ENCODE measurements around the gene EFTUD2.

Gene EFTUD2

DNA sequence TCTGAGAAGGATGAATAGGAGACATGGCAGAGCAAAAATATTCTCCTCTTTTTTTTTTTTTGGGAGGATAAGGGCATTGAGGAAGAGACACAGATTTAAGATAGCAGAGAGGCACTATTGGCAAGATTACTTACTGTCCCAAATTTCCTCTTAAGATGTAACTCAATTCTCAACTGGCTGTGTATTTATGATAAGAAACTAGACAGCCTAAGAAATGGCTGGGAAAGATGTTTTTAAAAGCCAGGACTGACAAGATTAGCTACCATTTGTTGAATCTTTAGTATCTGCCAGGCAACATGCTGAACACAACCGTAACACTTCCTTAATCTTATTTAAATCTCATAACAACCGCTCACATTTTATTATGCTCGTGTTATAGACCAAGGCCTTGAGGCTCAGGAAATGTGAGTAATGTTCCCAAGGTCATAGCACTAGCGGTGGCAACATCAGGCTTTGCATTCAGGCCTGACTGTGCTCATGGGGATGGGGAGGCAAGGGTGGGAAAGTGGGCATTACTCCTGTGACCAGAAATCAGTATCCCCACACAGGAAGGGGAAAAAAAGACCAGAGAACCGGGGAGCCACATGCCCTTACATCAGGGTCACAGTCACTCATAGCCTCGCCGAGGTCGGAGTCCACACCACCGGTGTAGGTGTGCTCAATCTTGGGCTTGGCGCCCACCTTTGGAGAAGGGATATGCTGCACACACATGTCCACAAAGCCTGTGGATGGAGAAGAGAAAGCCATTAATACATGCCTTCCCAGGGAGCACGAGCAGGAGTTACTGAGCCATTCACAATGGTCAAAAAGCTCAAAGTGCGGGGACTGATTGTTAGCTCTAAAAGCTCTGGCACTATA is 36.0 kb downstream of the EFTUD2 start:
- Histone ChIP-seq H3K36me3 (ENCODE audit: low read depth) (peaks cover 95% of the 10 kb centered on the region), H3K4me1 (ENCODE audit: insufficient read depth, poor library complexity, severe bottlenecking) (no peaks in the 10 kb centered on the region), H3K27ac (ENCODE audit: poor library complexity, severe bottlenecking) (no peak overlapping the region), H3K27me3 (ENCODE audit: insufficient read depth, poor library complexity, severe bottlenecking) (no peaks in the 10 kb centered on the region), H3K9me3 (ENCODE audit: severe bottlenecking) (no peaks in the 10 kb centered on the region), H3K4me3 (ENCODE audit: severe bottlenecking) (no peak overlapping the region)
- ATAC-seq (ENCODE audit: low read depth) (no peak), DNase-seq (ENCODE audit: low spot score) (no peak)
- no peak for TF ChIP-seq CTCF (IDR thresholded peaks at IDR 0.05; ENCODE audit: poor library complexity, severe bottlenecking)

DNA sequence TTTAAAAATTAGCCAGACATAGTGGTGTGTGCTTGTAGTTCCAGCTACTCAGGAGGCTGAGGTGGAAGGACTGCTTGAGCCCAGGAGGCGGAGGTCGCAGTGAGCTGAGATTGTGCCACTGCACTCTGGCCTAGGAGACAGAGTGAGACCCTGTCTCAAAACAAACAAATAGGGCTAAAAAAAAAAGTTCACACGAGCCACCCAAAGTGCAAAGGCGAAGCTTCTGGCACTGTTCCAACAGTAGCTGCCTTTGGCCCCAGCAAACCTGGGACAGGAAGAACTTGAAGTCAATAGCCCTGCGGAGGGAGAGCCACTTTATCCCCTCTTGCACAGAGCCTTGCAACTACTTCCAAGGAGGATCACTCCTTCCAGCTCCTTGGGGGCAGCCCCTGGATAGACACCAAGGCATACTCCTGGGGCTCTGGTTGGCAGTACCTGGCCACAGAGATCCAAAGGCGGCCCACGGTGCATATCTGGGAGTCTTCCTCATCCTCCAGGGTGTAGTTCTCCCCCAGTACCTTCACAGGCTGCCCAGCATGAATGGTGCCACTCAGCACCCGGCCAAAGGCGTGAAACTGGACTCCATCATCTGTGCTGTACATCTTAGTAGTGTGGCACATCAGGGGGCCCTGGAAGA is 36.8 kb downstream of the EFTUD2 start:
- Histone ChIP-seq H3K9me3 (ENCODE audit: severe bottlenecking) (no peaks in the 10 kb centered on the region), H3K36me3 (ENCODE audit: low read depth) (peaks cover 94% of the 10 kb centered on the region), H3K4me3 (ENCODE audit: severe bottlenecking) (no peak overlapping the region), H3K27ac (ENCODE audit: poor library complexity, severe bottlenecking) (no peak overlapping the region), H3K27me3 (ENCODE audit: insufficient read depth, poor library complexity, severe bottlenecking) (no peaks in the 10 kb centered on the region), H3K4me1 (ENCODE audit: insufficient read depth, poor library complexity, severe bottlenecking) (no peaks in the 10 kb centered on the region)
- no peak for TF ChIP-seq CTCF (IDR thresholded peaks at IDR 0.05; ENCODE audit: poor library complexity, severe bottlenecking)
- DNase-seq (ENCODE audit: low spot score) (no peak), ATAC-seq (ENCODE audit: low read depth) (no peak)

GRCh38 chr17:44859701-44860100 is 39.5 kb downstream of the EFTUD2 start:
- ATAC-seq (ENCODE audit: low read depth), result no peak
- no peaks in the 10 kb centered on the region for H3K4me1 ChIP-seq (ENCODE audit: insufficient read depth, poor library complexity, severe bottlenecking)

DNA sequence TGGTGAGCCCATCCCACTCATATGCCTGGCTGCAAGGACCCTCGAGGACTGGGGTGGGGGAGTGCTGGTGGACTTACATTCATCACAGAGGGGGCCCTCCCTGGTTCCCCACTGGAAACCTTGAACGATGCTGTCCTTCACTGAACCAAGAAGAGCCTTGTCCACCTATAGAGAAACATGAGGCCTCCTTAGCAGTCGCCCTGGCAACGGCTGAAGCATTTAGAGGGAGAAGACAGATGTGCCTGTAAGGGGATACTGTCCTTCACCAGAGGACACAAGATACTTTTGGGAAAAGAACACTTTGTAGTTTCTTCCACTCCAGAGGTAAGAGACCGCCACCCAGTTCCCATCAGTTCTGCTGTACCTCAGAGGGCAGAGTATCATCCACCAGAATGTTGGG is 45.1 kb downstream of the EFTUD2 start:
- Histone ChIP-seq H3K36me3 (ENCODE audit: low read depth) (peaks cover 86% of the 10 kb centered on the region), H3K9me3 (ENCODE audit: severe bottlenecking) (no peaks in the 10 kb centered on the region), H3K27me3 (ENCODE audit: insufficient read depth, poor library complexity, severe bottlenecking) (no peaks in the 10 kb centered on the region), H3K4me1 (ENCODE audit: insufficient read depth, poor library complexity, severe bottlenecking) (no peaks in the 10 kb centered on the region), H3K4me3 (ENCODE audit: severe bottlenecking) (no peak overlapping the region), H3K27ac (ENCODE audit: poor library complexity, severe bottlenecking) (no peak overlapping the region)
- no peak for TF ChIP-seq CTCF (IDR thresholded peaks at IDR 0.05; ENCODE audit: poor library complexity, severe bottlenecking)
- ATAC-seq (ENCODE audit: low read depth), result no peak
- DNase-seq (ENCODE audit: low spot score), result no peak

More at GRCh38 chr17:44859701-44860100, 39.5 kb downstream of the EFTUD2 start:
- Histone ChIP-seq H3K27me3 (ENCODE audit: insufficient read depth, poor library complexity, severe bottlenecking) (no peaks in the 10 kb centered on the region), H3K36me3 (ENCODE audit: low read depth) (peaks cover 93% of the 10 kb centered on the region), H3K9me3 (ENCODE audit: severe bottlenecking) (no peaks in the 10 kb centered on the region), H3K27ac (ENCODE audit: poor library complexity, severe bottlenecking) (no peak overlapping the region), H3K4me3 (ENCODE audit: severe bottlenecking) (no peak overlapping the region)
- no peak for TF ChIP-seq CTCF (IDR thresholded peaks at IDR 0.05; ENCODE audit: poor library complexity, severe bottlenecking)
- DNase-seq (ENCODE audit: low spot score), result no peak

DNA sequence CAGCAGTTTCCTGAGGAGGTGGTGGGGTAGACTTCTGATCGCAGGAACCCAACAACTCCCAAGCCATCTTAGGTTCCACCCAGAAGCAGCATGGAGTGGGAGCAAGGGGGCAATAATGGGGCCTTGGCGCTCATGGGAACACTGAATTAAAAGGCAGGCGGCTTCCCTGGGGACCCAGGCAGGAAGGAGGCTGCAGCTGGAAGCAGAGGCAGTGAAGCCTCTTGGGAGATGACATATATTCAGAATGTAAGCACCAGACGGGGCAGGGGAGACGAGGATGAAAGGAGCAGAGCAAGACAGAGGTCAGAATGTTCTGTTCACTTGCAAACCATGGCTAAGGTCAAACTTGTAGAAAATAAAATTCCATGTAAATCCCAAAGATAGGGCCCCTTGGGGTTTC is 48.6 kb downstream of the EFTUD2 start:
- TF ChIP-seq CTCF (IDR thresholded peaks at IDR 0.05; ENCODE audit: poor library complexity, severe bottlenecking), result no peak
- no peaks in the 10 kb centered on the region for H3K27me3 ChIP-seq (ENCODE audit: insufficient read depth, poor library complexity, severe bottlenecking)
- DNase-seq (ENCODE audit: low spot score) (no peak), ATAC-seq (ENCODE audit: low read depth) (no peak)
- no peak overlapping the region for H3K4me3 ChIP-seq (ENCODE audit: severe bottlenecking)
- no peaks in the 10 kb centered on the region for H3K9me3 ChIP-seq (ENCODE audit: severe bottlenecking)
- no peak overlapping the region for H3K27ac ChIP-seq (ENCODE audit: poor library complexity, severe bottlenecking)
- peaks cover 54% of the 10 kb centered on the region for H3K36me3 ChIP-seq (ENCODE audit: low read depth)
- H3K4me1 ChIP-seq (ENCODE audit: insufficient read depth, poor library complexity, severe bottlenecking), result no peaks in the 10 kb centered on the region

All from RWPE2 (cell line).